SK-N-SH treated with all-trans-retinoic acid at 6 μM for 48 hours (cell line): ENCODE data around the gene TNFRSF12A.
"Not testable (repeated sequence)": the region's sequence is repeated elsewhere in the genome, so short reads cannot be mapped to it uniquely, and the experiment has no call there.

ENCODE experiments used
- ATAC-seq: fragments of 200-7000 bp; cut with Tn5 transposase; 3 replicates; pipeline ENCODE4 v1.9.1; 2020; ENCODE audit warnings: mild to moderate bottlenecking, moderate library complexity
- ARNTL ChIP-seq: fragments of 450-650 bp; formaldehyde crosslinking; IDR thresholded peaks from 2 replicates; pipeline ENCODE4 v1.5.0; 2020; ENCODE audit warnings: low read depth, mild to moderate bottlenecking, moderate library complexity, borderline replicate concordance
- BACH2 ChIP-seq: fragments of 250-450 bp; sonication (Bioruptor Pico); IDR thresholded peaks from 2 replicates; pipeline ENCODE4 v1.9.0; 2021; ENCODE audit warnings: mild to moderate bottlenecking, borderline replicate concordance
- CSDC2 ChIP-seq: fragments of 250-450 bp; sonication (Bioruptor Pico); IDR thresholded peaks from 2 replicates; pipeline ENCODE4 v1.5.0; 2020; ENCODE audit warnings: mild to moderate bottlenecking, moderate library complexity
- ESRRG ChIP-seq: fragments of 250-450 bp; sonication (Bioruptor Pico); IDR thresholded peaks from 2 replicates; pipeline ENCODE4 v1.6.1; 2021; ENCODE audit warnings: mild to moderate bottlenecking
- ISL1 ChIP-seq: fragments of 250-450 bp; sonication (Bioruptor Pico); IDR thresholded peaks from 2 replicates; pipeline ENCODE4 v2.1.2; 2022; ENCODE audit warnings: mild to moderate bottlenecking, moderate library complexity
- OSR1 ChIP-seq: fragments of 250-450 bp; sonication (Bioruptor Pico); IDR thresholded peaks from 2 replicates; pipeline ENCODE4 v1.8.0; 2022; ENCODE audit warnings: moderate library complexity, mild to moderate bottlenecking, inconsistent platforms
- PPARA ChIP-seq: fragments of 250-450 bp; sonication (Bioruptor Pico); IDR thresholded peaks from 2 replicates; pipeline ENCODE4 v1.5.0; 2020; ENCODE audit warnings: mild to moderate bottlenecking, borderline replicate concordance
- RARB ChIP-seq: fragments of 250-450 bp; sonication (Bioruptor Pico); IDR thresholded peaks from 2 replicates; pipeline ENCODE4 v1.8.0; 2021; ENCODE audit warnings: mild to moderate bottlenecking, moderate library complexity
- SNAI2 ChIP-seq: fragments of 250-450 bp; sonication (Bioruptor Pico); IDR thresholded peaks from 2 replicates; pipeline ENCODE4 v1.5.0; 2020; ENCODE audit warnings: mild to moderate bottlenecking, moderate library complexity
- TCF4 ChIP-seq: fragments of 250-450 bp; sonication (Bioruptor Pico); IDR thresholded peaks from 2 replicates; pipeline ENCODE4 v1.8.0; 2021; ENCODE audit warnings: mild to moderate bottlenecking, moderate library complexity, borderline replicate concordance
- ZC3H10 ChIP-seq: fragments of 250-450 bp; sonication (Bioruptor Pico); IDR thresholded peaks from 2 replicates; pipeline ENCODE4 v1.5.1; 2021; ENCODE audit warnings: mild to moderate bottlenecking, moderate library complexity
- ZFP30 ChIP-seq: fragments of 450-650 bp; formaldehyde crosslinking; IDR thresholded peaks from 2 replicates; pipeline ENCODE4 v1.5.0; 2022; ENCODE audit warnings: mild to moderate bottlenecking, moderate library complexity
- ZNF565 ChIP-seq: fragments of 450-650 bp; formaldehyde crosslinking; conservative IDR thresholded peaks from 2 replicates; pipeline ENCODE4 v1.5.0; 2020; ENCODE audit warnings: low read depth, mild to moderate bottlenecking, moderate library complexity
- ZNF70 ChIP-seq: fragments of 450-650 bp; formaldehyde crosslinking; IDR thresholded peaks from 2 replicates; pipeline ENCODE4 v1.5.0; 2020; ENCODE audit warnings: mild to moderate bottlenecking, moderate library complexity
- ZNF8 ChIP-seq: fragments of 450-650 bp; formaldehyde crosslinking; IDR thresholded peaks from 2 replicates; pipeline ENCODE4 v1.5.0; 2020; ENCODE audit warnings: mild to moderate bottlenecking, moderate library complexity
- TF ChIP-seq, protein P1 (sequence below): fragments of 250-450 bp; sonication (Bioruptor Pico); IDR thresholded peaks from 2 replicates; pipeline ENCODE4 v1.5.1; 2021; ENCODE audit warnings: mild to moderate bottlenecking, moderate library complexity
- TF ChIP-seq, protein P2 (sequence below): fragments of 250-450 bp; sonication (Bioruptor Pico); IDR thresholded peaks from 2 replicates; pipeline ENCODE4 v1.5.1; 2020; ENCODE audit warnings: low read depth, mild to moderate bottlenecking, moderate library complexity
- TF ChIP-seq, protein P3 (sequence below): fragments of 250-450 bp; sonication (Bioruptor Pico); IDR thresholded peaks from 2 replicates; pipeline ENCODE4 v1.8.0; 2020; ENCODE audit warnings: mild to moderate bottlenecking, moderate library complexity, borderline replicate concordance
- TF ChIP-seq, protein P4 (sequence below): fragments of 250-450 bp; sonication (Bioruptor Pico); IDR thresholded peaks from 2 replicates; pipeline ENCODE4 v1.8.0; 2021; ENCODE audit warnings: low read depth, mild to moderate bottlenecking, moderate library complexity, borderline replicate concordance
- TF ChIP-seq, protein P5 (sequence below): fragments of 250-450 bp; sonication (Bioruptor Pico); IDR thresholded peaks from 2 replicates; pipeline ENCODE4 v1.5.0; 2020; ENCODE audit warnings: mild to moderate bottlenecking, moderate library complexity

The TNFRSF12A gene

DNA sequence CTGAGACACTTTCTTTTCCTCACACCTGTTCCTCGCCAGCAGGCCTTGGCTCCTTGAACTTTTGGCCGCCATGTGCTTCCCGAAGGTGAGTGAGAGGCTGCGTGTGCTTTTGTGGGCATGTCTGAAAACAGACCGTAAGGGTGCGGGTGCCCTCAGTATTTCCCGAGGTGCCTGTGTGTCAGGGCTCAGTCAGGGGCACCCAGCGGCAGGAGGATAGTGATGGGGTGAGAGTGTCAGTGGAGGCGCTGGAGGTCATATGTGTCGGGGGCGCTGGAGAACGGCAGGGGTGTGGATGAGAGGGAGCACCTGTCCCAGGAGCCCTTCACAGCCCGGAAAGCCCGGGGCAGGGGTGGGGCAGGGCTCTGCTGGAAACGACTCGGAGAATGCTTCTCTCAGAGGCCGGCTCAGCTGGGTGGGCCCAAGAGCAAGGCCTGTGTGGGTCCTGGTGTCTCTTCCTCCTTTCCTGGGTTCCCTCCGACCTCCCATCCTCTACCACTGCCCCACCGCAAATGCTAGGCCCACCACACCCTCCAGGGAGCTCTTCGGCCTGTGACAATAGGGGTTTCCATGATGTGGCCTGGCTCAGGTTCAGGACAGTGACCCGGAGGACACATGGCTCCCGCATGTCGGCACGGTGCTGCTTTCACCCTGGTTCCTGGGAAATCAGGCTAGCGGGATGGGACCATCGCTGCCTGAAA is 45.7 kb downstream of the TNFRSF12A start (continued):
- TF ChIP-seq, protein P1, sequence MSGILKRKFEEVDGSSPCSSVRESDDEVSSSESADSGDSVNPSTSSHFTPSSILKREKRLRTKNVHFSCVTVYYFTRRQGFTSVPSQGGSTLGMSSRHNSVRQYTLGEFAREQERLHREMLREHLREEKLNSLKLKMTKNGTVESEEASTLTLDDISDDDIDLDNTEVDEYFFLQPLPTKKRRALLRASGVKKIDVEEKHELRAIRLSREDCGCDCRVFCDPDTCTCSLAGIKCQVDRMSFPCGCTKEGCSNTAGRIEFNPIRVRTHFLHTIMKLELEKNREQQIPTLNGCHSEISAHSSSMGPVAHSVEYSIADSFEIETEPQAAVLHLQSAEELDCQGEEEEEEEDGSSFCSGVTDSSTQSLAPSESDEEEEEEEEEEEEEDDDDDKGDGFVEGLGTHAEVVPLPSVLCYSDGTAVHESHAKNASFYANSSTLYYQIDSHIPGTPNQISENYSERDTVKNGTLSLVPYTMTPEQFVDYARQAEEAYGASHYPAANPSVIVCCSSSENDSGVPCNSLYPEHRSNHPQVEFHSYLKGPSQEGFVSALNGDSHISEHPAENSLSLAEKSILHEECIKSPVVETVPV (CRISPR knock-in tag): no peak
- TF ChIP-seq ZNF8 (no peak), SNAI2 (no peak), OSR1 (CRISPR knock-in tag) (no peak), ZC3H10 (CRISPR knock-in tag) (no peak), ZNF70 (no peak)

DNA sequence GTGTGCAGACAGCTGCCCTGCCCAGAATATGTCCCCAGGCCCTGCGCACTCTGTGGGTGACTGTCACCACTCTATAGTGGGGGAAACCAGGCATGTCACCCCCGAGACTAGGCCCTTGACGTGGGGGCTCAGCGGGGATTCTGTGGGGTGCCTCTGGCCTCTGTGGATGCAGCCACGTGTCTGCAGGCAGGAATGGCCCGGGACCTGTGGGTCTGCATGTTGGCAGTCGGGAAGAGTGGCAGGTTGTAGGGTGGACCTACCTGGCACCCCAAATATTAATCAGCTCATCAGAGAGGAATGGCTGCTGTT is 46.2 kb downstream of the TNFRSF12A start:
- ATAC-seq: no peak

DNA sequence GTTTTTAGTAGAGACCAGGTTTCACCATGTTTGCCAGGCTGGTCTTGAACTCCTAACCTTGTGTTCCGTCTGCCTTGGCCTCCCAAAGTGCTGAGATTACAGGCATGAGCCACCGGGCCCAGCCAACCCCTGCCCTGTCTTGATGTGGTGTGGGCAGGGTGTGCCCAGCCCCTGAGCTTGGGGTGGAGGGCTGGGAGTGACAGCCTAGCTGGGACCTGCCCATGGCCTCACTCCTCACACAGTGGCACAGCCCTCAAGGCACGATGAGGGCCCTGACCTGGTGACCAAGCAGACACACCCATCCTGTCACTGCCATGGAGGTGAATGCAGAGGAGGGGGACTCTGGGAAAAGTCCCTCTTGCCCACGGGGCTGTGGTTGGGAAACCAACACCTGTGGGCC is 48.3 kb downstream of the TNFRSF12A start:
- ATAC-seq: no peak
- TF ChIP-seq TCF4 (CRISPR knock-in tag): no peak
- TF ChIP-seq RARB: no peak
- TF ChIP-seq BACH2: no peak
- TF ChIP-seq ESRRG (CRISPR knock-in tag): no peak
- TF ChIP-seq ARNTL (CRISPR knock-in tag): no peak
- no peak for TF ChIP-seq ZC3H10 (CRISPR knock-in tag)
- TF ChIP-seq, protein P2, sequence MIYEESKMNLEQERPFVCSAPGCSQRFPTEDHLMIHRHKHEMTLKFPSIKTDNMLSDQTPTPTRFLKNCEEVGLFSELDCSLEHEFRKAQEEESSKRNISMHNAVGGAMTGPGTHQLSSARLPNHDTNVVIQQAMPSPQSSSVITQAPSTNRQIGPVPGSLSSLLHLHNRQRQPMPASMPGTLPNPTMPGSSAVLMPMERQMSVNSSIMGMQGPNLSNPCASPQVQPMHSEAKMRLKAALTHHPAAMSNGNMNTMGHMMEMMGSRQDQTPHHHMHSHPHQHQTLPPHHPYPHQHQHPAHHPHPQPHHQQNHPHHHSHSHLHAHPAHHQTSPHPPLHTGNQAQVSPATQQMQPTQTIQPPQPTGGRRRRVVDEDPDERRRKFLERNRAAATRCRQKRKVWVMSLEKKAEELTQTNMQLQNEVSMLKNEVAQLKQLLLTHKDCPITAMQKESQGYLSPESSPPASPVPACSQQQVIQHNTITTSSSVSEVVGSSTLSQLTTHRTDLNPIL (CRISPR knock-in tag): no peak
- TF ChIP-seq, protein P1 (CRISPR knock-in tag): no peak
- no peak for TF ChIP-seq ISL1 (CRISPR knock-in tag)
- no peak for TF ChIP-seq ZFP30 (CRISPR knock-in tag)
- no peak for TF ChIP-seq ZNF70
- TF ChIP-seq, protein P3, sequence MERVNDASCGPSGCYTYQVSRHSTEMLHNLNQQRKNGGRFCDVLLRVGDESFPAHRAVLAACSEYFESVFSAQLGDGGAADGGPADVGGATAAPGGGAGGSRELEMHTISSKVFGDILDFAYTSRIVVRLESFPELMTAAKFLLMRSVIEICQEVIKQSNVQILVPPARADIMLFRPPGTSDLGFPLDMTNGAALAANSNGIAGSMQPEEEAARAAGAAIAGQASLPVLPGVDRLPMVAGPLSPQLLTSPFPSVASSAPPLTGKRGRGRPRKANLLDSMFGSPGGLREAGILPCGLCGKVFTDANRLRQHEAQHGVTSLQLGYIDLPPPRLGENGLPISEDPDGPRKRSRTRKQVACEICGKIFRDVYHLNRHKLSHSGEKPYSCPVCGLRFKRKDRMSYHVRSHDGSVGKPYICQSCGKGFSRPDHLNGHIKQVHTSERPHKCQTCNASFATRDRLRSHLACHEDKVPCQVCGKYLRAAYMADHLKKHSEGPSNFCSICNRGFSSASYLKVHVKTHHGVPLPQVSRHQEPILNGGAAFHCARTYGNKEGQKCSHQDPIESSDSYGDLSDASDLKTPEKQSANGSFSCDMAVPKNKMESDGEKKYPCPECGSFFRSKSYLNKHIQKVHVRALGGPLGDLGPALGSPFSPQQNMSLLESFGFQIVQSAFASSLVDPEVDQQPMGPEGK (CRISPR knock-in tag): no peak

More for the DNA sequence above, 46.2 kb downstream of the TNFRSF12A start:
- TF ChIP-seq CSDC2 (CRISPR knock-in tag) (no peak), ZFP30 (CRISPR knock-in tag) (no peak)

DNA sequence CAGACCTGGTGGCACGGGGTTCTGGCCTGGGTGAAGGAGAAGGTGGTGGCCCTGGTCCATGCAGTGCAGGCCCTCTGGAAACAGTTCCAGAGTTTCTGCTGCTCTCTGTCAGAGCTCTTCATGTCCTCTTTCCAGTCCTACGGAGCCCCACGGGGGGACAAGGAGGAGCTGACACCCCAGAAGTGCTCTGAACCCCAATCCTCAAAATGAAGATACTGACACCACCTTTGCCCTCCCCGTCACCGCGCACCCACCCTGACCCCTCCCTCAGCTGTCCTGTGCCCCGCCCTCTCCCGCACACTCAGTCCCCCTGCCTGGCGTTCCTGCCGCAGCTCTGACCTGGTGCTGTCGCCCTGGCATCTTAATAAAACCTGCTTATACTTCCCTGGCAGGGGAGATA is 49.0 kb downstream of the TNFRSF12A start:
- ATAC-seq: not testable (repeated sequence)

DNA sequence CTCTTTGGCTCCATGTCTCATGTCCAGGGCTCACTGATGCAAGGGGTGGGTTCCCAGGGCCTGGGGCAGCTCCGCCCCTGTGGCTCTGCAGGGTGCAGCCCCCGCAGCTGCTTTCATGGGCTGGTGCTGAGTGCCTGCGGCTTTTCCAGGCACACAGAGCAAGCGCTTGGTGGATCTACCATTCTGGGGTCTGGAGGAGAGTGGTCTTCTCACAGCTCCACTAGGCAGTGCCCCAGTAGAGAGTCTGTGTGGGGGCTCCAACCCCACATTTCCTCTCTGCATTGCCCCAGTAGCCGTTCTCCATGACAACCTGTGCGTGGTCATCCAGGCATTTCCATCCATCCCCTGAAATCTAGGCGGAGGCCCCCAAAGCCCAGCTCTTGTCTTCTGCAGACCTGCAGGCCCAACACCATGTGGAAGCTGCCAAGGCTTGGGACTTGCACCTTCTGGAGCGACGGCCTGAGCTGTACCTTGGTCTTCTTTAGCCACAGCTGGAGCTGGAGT is 50.5 kb downstream of the TNFRSF12A start:
- no peak for ATAC-seq
- TF ChIP-seq ZNF8 (no peak), PPARA (CRISPR knock-in tag) (no peak), ISL1 (CRISPR knock-in tag) (no peak), TCF4 (CRISPR knock-in tag) (no peak), ZNF565 (CRISPR knock-in tag) (no peak), BACH2 (no peak), OSR1 (CRISPR knock-in tag) (no peak), ESRRG (CRISPR knock-in tag) (no peak), ZNF70 (no peak), ZFP30 (CRISPR knock-in tag) (no peak), SNAI2 (no peak)
- TF ChIP-seq, protein P4, sequence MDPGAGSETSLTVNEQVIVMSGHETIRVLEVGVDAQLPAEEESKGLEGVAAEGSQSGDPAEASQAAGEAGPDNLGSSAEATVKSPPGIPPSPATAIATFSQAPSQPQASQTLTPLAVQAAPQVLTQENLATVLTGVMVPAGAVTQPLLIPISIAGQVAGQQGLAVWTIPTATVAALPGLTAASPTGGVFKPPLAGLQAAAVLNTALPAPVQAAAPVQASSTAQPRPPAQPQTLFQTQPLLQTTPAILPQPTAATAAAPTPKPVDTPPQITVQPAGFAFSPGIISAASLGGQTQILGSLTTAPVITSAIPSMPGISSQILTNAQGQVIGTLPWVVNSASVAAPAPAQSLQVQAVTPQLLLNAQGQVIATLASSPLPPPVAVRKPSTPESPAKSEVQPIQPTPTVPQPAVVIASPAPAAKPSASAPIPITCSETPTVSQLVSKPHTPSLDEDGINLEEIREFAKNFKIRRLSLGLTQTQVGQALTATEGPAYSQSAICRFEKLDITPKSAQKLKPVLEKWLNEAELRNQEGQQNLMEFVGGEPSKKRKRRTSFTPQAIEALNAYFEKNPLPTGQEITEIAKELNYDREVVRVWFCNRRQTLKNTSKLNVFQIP (CRISPR knock-in tag): no peak
- TF ChIP-seq, protein P5, sequence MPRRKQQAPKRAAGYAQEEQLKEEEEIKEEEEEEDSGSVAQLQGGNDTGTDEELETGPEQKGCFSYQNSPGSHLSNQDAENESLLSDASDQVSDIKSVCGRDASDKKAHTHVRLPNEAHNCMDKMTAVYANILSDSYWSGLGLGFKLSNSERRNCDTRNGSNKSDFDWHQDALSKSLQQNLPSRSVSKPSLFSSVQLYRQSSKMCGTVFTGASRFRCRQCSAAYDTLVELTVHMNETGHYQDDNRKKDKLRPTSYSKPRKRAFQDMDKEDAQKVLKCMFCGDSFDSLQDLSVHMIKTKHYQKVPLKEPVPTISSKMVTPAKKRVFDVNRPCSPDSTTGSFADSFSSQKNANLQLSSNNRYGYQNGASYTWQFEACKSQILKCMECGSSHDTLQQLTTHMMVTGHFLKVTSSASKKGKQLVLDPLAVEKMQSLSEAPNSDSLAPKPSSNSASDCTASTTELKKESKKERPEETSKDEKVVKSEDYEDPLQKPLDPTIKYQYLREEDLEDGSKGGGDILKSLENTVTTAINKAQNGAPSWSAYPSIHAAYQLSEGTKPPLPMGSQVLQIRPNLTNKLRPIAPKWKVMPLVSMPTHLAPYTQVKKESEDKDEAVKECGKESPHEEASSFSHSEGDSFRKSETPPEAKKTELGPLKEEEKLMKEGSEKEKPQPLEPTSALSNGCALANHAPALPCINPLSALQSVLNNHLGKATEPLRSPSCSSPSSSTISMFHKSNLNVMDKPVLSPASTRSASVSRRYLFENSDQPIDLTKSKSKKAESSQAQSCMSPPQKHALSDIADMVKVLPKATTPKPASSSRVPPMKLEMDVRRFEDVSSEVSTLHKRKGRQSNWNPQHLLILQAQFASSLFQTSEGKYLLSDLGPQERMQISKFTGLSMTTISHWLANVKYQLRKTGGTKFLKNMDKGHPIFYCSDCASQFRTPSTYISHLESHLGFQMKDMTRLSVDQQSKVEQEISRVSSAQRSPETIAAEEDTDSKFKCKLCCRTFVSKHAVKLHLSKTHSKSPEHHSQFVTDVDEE (CRISPR knock-in tag): no peak
- TF ChIP-seq, protein P2 (CRISPR knock-in tag): no peak
